GM12878 (cell line): ENCODE results near the gene SRPK2. TPM values are rescaled to one million over a fixed set of nuclear protein-coding genes. Genes with fewer than 3 reads are reported as not detected.

Experiments
- ATAC-seq: fragments of 200-7000 bp; cut with Tn5 transposase; 3 replicates; pipeline ENCODE4 v1.9.1; 2020; ENCODE audit warnings: mild to moderate bottlenecking, moderate library complexity
- BruUV-seq: library from RNA; stranded (reverse); fragments of 400-500 nt; replicated peaks from 2 replicates; lab custom pipeline; 2021; lab: Mats Ljungman, UMichigan
- CTCF ChIA-PET: fragments of 300-600 bp; sonication (Branson Sonifier 250); formaldehyde crosslinking; extraction: SDS; loops from one replicate; lab custom pipeline; 2021; ENCODE audit warnings: inconsistent platforms; lab: Yijun Ruan, JAX
- POLR2A ChIA-PET: fragments of 350-600 bp; formaldehyde crosslinking; extraction: SDS; loops from one replicate; lab custom pipeline; 2021; ENCODE audit warnings: inconsistent platforms; lab: Charles Lee
- RAD21 ChIA-PET: fragments of 300-600 bp; sonication (Branson Sonifier 250); formaldehyde crosslinking; loops from one replicate; lab custom pipeline; 2023; ENCODE audit warnings: antibody characterized with exemption; ENCODE audit not compliant: unreplicated experiment; lab: Charles Lee
- SMC1A ChIA-PET: fragments of 300-600 bp; sonication (Branson Sonifier 250); formaldehyde crosslinking; loops from one replicate; lab custom pipeline; 2023; ENCODE audit not compliant: unreplicated experiment, uncharacterized antibody; lab: Charles Lee
- DNase-seq: peaks from one replicate; pipeline ENCODE4 v3.0.0-alpha.2; 2011; ENCODE audit warnings: low read depth, low spot score
- FAIRE-seq: peaks from 3 replicates; lab custom pipeline; 2011; peaks lifted over from hg19 to GRCh38; lab: Jason Lieb, UNC
- H2AFZ ChIP-seq: 2 replicates; pipeline ENCODE4 v1.6.0; 2011; ENCODE audit warnings: low read depth, low read length, control low read depth; ENCODE audit not compliant: control insufficient read depth
- H3K27ac ChIP-seq: 2 replicates; pipeline ENCODE4 v1.5.1; 2011; ENCODE audit warnings: control low read depth; ENCODE audit not compliant: control insufficient read depth, insufficient read depth
- H3K27me3 ChIP-seq, 2 experiments: replicated peaks in 1 of 2; 2 replicates each; pipeline versions ENCODE4 v1.6.0 to v1.6.1; 2011; ENCODE audit warnings: low read length in 1 of 2; ENCODE audit not compliant: control insufficient read depth in 2 of 2, insufficient read depth in 2 of 2
- H3K36me3 ChIP-seq, 2 experiments: 2 replicates each; pipeline ENCODE4 v1.5.1; 2011; ENCODE audit warnings: low read length in 1 of 2; ENCODE audit not compliant: control insufficient read depth in 2 of 2, insufficient read depth in 2 of 2
- H3K4me1 ChIP-seq: 2 replicates; pipeline ENCODE4 v1.6.1; 2011; ENCODE audit warnings: mild to moderate bottlenecking, low read length, moderate library complexity, mixed read lengths; ENCODE audit not compliant: control insufficient read depth, insufficient read depth
- H3K4me2 ChIP-seq: 2 replicates; pipeline ENCODE4 v1.6.0; 2011; ENCODE audit warnings: control low read depth; ENCODE audit not compliant: control insufficient read depth, insufficient read depth
- H3K4me3 ChIP-seq: fragments of 200-600 bp; sonication (generic); 2 replicates; pipeline ENCODE4 v1.5.1; 2016
- H3K79me2 ChIP-seq: 2 replicates; pipeline ENCODE4 v1.6.0; 2011; ENCODE audit warnings: low read length; ENCODE audit not compliant: control insufficient read depth, insufficient read depth
- H3K9ac ChIP-seq: 2 replicates; pipeline ENCODE4 v1.8.0; 2011; ENCODE audit warnings: low read length, control low read depth, mixed read lengths; ENCODE audit not compliant: control insufficient read depth, insufficient read depth
- H3K9me3 ChIP-seq: replicated peaks from 3 replicates; pipeline ENCODE4 v1.5.1; 2011; ENCODE audit warnings: mild to moderate bottlenecking, low read length; ENCODE audit not compliant: control insufficient read depth, insufficient read depth
- H4K20me1 ChIP-seq: 2 replicates; pipeline ENCODE4 v1.6.0; 2011; ENCODE audit not compliant: control insufficient read depth, insufficient read depth
- TAF1 ChIP-seq: IDR thresholded peaks from 2 replicates; pipeline ENCODE4 v1.6.1; 2011; ENCODE audit warnings: mild to moderate bottlenecking, low read depth, low read length, borderline replicate concordance
- ZNF217 ChIP-seq: fragments of 450-650 bp; IDR thresholded peaks from 2 replicates; pipeline ENCODE4 v1.6.1; 2017; ENCODE audit warnings: antibody characterized with exemption, mild to moderate bottlenecking
- ZNF24 ChIP-seq: fragments of 450-650 bp; IDR thresholded peaks from 2 replicates; pipeline ENCODE4 v1.6.1; 2017; ENCODE audit warnings: antibody characterized with exemption, mild to moderate bottlenecking
- WGBS: methylation state at CpG from one replicate; pipeline ENCODE4 v1.1.6; 2016; ENCODE audit warnings: low lambda C conversion rate; ENCODE audit not compliant: insufficient replicate concordance, insufficient coverage; ENCODE audit errors: missing lambda C conversion rate; 5-methylcytosine and 5-hydroxymethylcytosine counted together
- in situ Hi-C: fragments of 300-500 bp; cut with MboI; formaldehyde crosslinking; loops from 9 replicates; pipeline ENCODE4 v1.14.3; 2018; ENCODE audit warnings: mixed read lengths
- intact Hi-C: fragments of 100-400 bp; cut with micrococcal nuclease; formaldehyde crosslinking; loops from one replicate; pipeline ENCODE4 v1.14.2; 2022; ENCODE audit not compliant: unreplicated experiment
- polyA plus RNA-seq, 11 experiments: library from polyadenylated mRNA; depleted of rRNA in 4 of 11; unstranded in 6 of 11; stranded (reverse) in 5 of 11; fragments of >200 nt; fragmentation: Nextera tagmentation in 4 of 11; fragmentation: Illumina TruSeq in 1 of 11; extraction: Ambion mirVana in 4 of 11; extraction: Trizol in 1 of 11; gene quantifications; 1 replicate in 1 of 11; 2 replicates in 10 of 11; pipeline versions ENCODE4 v1.2.1 to v1.2.3, GENCODE V29; 2011 to 2016; ENCODE audit warnings: inconsistent platforms in 2 of 11, missing spikeins in 2 of 11, low read depth in 1 of 11
- total RNA-seq, 4 experiments: library from RNA; depleted of rRNA in 3 of 4; stranded (reverse); fragments of >200 nt in 3 of 4; fragmentation: Illumina TruSeq in 1 of 4; extraction: Trizol in 1 of 4; gene quantifications; 2 replicates each; pipeline versions ENCODE4 v1.2.1 to v1.2.3, GENCODE V29; 2013 to 2021

The SRPK2 gene
- total and polyA plus RNA-seq, 10 of the 15 experiments (the other 5 are each of a cell fraction or from before 2014, with no cell fraction given): 13.2 to 32.8 (median 24.5) TPM

GRCh38 chr7:105270117-105270516, 118.6 kb downstream of the SRPK2 start (continued):
- no peak for TF ChIP-seq ZNF24
- TF ChIP-seq, all 136 proteins: peak for 0

- intact Hi-C loops: loop anchor here (5.0 kb wide), 1 partner anchor 33 kb away; no protein-coding TSS in a partner anchor
- Histone ChIP-seq H3K36me3 (no peaks in the 10 kb centered on the region), H3K4me3 (peak overlapping the region; percentile 66), H3K9ac (peak overlapping the region; percentile 68), H3K27ac (peak overlapping the region; percentile 79), H4K20me1 (no peaks in the 10 kb centered on the region), H2AFZ (peak overlapping the region; percentile 86), H3K4me2 (peak overlapping the region; percentile 95), H3K79me2 (peaks cover 35% of the 10 kb centered on the region), H3K9me3 (no peaks in the 10 kb centered on the region), H3K27me3 (no peaks in the 10 kb centered on the region), H3K4me1 (peaks cover 6% of the 10 kb centered on the region; the same call in 1 of the 2 replicates)
- no TSS peak for BruUV-seq
- 4% methylated on average over 3 of the region's 3 CpGs for WGBS
- ATAC-seq (peak; percentile 54), FAIRE-seq (no peak), DNase-seq (no peak)
- in situ Hi-C loops: no loop called here
- TF ChIP-seq TAF1: 0 out of 2 replicates have a peak, but pooled peaks have one; percentile 23
- no peak for TF ChIP-seq ZNF217
- SMC1A ChIA-PET: interaction anchor here (1.0 to 2.8 kb wide), 7 partner anchors 10 to 116 kb away, joined by 3 to 20 read pairs (median 5); no protein-coding TSS in a partner anchor
- RAD21 ChIA-PET: interaction anchor here (1.0 to 3.3 kb wide), 9 partner anchors 10 to 262 kb away, joined by 3 to 16 read pairs (median 6); partner anchors contain the start of gene RINT1
- POLR2A ChIA-PET: interaction anchor here (1.2 kb wide), 1 partner anchor 56 kb away, joined by 3 read pairs; no protein-coding TSS in a partner anchor
- CTCF ChIA-PET: interaction anchor here (1.0 to 2.4 kb wide), 2 partner anchors 10 to 18 kb away, joined by 3 to 10 read pairs; no protein-coding TSS in a partner anchor
Measured at GRCh38 chr7:105269397-105269796, 119.3 kb downstream of the SRPK2 start.
